HL-60 (cell line): Measurements from ENCODE around the gene MCM7.
A peak's percentile ranks its signal among the peaks of the same experiment; 100 is the strongest.

Source experiments
- DNase-seq, 2 experiments: peaks; one replicate each; pipeline ENCODE4 v3.0.0-alpha.2; 2010 to 2020; ENCODE audit warnings: low read depth in 1 of 2, low spot score in 1 of 2
- H3K27ac ChIP-seq: fragments of 250-450 bp; sonication (Bioruptor Pico); replicated peaks from 2 replicates; pipeline ENCODE4 v1.5.1; 2020; ENCODE audit warnings: mild to moderate bottlenecking, moderate library complexity
- H3K27me3 ChIP-seq: fragments of 250-450 bp; sonication (Bioruptor Pico); 2 replicates; pipeline ENCODE4 v1.5.1; 2021; ENCODE audit warnings: mild to moderate bottlenecking, moderate library complexity; ENCODE audit not compliant: insufficient read depth, poor library complexity, severe bottlenecking
- H3K4me3 ChIP-seq: replicated peaks from 2 replicates; pipeline ENCODE4 v1.5.1; 2011; ENCODE audit warnings: mild to moderate bottlenecking, control low read depth, low read length; ENCODE audit not compliant: insufficient read depth
- GABPA ChIP-seq: IDR thresholded peaks from 2 replicates; pipeline ENCODE4 v1.6.1; 2012; ENCODE audit warnings: low read depth
- POLR2AphosphoS5 ChIP-seq: IDR thresholded peaks from 2 replicates; pipeline ENCODE4 v1.6.1; 2012; ENCODE audit warnings: low read depth
- SPI1 ChIP-seq: IDR thresholded peaks from 2 replicates; pipeline ENCODE4 v1.6.1; 2012; ENCODE audit warnings: low read depth, mild to moderate bottlenecking, borderline replicate concordance
- TF ChIP-seq, protein P1 (sequence below): IDR thresholded peaks from one replicate; pipeline ENCODE4 v1.5.1; 2011; ENCODE audit warnings: low read length, control low read depth, inconsistent platforms; ENCODE audit not compliant: insufficient read depth
- TF ChIP-seq, protein P2 (sequence below): IDR thresholded peaks from 2 replicates; pipeline ENCODE4 v1.6.1; 2012; ENCODE audit warnings: low read depth; ENCODE audit not compliant: insufficient replicate concordance

The MCM7 gene

DNA sequence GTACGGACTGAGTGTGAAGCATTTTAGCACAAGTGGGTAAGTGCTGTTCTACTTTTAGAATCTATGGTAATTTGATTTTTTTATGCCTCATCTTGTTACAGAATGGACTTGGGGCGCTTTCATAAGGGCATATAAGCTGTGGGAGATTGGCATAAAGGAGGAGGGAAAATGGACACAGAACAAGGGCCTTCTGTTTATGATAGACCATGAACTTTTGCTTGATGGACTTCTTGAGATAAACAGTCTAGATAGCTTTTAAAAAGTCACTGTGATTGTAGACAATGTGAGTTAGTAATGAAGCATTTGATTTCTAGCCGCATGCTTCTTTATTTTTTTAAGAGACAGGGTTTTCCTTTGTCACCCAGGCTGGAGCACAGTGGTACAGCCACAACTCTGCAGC, 49.6 kb downstream of the MCM7 start:
- no peaks in the 10 kb centered on the region for H3K27me3 ChIP-seq
- TF ChIP-seq SPI1 = no peak
- TF ChIP-seq, protein P1, sequence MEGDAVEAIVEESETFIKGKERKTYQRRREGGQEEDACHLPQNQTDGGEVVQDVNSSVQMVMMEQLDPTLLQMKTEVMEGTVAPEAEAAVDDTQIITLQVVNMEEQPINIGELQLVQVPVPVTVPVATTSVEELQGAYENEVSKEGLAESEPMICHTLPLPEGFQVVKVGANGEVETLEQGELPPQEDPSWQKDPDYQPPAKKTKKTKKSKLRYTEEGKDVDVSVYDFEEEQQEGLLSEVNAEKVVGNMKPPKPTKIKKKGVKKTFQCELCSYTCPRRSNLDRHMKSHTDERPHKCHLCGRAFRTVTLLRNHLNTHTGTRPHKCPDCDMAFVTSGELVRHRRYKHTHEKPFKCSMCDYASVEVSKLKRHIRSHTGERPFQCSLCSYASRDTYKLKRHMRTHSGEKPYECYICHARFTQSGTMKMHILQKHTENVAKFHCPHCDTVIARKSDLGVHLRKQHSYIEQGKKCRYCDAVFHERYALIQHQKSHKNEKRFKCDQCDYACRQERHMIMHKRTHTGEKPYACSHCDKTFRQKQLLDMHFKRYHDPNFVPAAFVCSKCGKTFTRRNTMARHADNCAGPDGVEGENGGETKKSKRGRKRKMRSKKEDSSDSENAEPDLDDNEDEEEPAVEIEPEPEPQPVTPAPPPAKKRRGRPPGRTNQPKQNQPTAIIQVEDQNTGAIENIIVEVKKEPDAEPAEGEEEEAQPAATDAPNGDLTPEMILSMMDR = no peak
- TF ChIP-seq POLR2AphosphoS5 = no peak
- TF ChIP-seq, protein P2, sequence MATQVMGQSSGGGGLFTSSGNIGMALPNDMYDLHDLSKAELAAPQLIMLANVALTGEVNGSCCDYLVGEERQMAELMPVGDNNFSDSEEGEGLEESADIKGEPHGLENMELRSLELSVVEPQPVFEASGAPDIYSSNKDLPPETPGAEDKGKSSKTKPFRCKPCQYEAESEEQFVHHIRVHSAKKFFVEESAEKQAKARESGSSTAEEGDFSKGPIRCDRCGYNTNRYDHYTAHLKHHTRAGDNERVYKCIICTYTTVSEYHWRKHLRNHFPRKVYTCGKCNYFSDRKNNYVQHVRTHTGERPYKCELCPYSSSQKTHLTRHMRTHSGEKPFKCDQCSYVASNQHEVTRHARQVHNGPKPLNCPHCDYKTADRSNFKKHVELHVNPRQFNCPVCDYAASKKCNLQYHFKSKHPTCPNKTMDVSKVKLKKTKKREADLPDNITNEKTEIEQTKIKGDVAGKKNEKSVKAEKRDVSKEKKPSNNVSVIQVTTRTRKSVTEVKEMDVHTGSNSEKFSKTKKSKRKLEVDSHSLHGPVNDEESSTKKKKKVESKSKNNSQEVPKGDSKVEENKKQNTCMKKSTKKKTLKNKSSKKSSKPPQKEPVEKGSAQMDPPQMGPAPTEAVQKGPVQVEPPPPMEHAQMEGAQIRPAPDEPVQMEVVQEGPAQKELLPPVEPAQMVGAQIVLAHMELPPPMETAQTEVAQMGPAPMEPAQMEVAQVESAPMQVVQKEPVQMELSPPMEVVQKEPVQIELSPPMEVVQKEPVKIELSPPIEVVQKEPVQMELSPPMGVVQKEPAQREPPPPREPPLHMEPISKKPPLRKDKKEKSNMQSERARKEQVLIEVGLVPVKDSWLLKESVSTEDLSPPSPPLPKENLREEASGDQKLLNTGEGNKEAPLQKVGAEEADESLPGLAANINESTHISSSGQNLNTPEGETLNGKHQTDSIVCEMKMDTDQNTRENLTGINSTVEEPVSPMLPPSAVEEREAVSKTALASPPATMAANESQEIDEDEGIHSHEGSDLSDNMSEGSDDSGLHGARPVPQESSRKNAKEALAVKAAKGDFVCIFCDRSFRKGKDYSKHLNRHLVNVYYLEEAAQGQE = no peak
- TF ChIP-seq GABPA = no peak
- H3K27ac ChIP-seq = no peak overlapping the region
- H3K4me3 ChIP-seq = no peak overlapping the region
- no peak for DNase-seq

DNA sequence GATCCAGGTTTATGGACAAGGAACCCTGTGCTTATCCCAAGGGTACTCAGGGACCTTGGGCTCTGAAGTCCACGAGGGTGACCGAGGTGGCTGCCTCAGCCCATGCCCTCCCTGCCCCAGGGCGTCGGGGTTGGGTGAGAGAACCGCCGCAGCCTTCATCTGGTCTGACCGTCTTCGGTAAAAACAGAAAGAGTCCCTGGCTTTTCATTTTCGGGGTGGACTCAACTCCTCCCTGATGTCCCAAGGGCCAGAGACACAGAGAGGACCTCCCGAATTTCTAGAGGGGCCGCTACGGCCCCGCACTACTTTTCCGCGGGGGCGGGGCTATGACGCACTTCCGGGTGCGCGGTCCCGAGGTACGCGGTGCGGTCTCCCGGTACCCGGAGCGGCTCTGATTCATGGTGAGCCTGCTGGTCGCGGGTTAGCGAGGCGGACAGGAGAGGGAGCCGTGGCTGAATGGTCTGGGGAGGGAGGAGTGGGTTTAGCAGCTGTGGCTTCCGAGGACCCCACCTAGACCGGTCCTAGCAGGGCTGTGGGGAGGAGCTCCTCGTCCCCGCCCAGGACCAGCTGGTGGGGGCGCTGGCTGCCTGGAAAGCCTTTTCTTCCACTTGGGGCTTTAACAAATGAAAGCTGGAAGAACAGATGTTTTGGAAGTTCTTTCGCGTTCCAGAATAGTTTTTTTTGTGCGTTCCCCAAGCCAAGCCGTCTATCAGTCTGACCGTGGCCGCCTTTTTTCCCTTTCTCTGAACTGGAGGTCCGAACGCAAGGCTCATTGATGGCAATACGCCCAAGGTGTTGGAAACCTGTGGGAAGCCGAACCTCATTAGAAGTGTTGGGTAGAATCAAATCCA, 51.5 kb downstream of the MCM7 start, which contains the start of gene ZSCAN21:
Gene ZSCAN21 (plus strand): TSS at position 334 of the 851 bp plus-strand sequence. CDS start 7,233 bp downstream, outside the sequence.
- Histone ChIP-seq H3K4me3 (peak within 1 kb of the TSS; percentile 96), H3K27me3 (no peaks in the 10 kb centered on the region), H3K27ac (peak within 1 kb of the TSS; percentile 72)
- TF ChIP-seq, protein P2 = peak; percentile 32
- TF ChIP-seq, protein P1 = no peak
- peak; percentile 62; the same call in 1 of the 2 replicates for TF ChIP-seq POLR2AphosphoS5
- peak; percentile 86 for TF ChIP-seq GABPA
- no peak; the same call in 1 of the 2 replicates for TF ChIP-seq SPI1
- DNase-seq = peak; percentile 77 to 78

DNA sequence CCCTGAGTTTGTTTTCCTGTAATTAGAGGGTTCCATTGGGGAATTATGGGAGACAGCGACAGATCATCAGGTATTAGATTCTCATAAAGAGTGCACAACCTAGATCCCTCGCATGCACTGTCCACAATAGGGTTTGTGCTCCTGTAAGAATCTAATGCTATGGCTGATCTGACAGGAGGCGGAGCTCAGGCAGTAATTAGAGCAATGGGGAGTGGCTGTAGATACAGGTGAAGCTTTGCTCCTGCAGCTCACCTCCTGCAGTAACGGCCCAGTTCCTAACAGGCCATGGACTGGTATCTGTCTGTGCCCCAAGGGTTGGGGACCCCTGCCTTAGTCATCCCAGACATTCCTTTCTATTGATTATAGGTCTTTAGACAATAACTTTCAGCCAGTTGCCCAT, 52.5 kb downstream of the MCM7 start:
- TF ChIP-seq POLR2AphosphoS5 = no peak
- TF ChIP-seq, protein P2 = no peak
- no peak for TF ChIP-seq SPI1
- no peak for TF ChIP-seq GABPA
- TF ChIP-seq, protein P1 = no peak
- H3K27me3 ChIP-seq = no peaks in the 10 kb centered on the region
- H3K4me3 ChIP-seq = no peak overlapping the region
- H3K27ac ChIP-seq = no peak overlapping the region
- DNase-seq = no peak
